Activated CD8-positive, alpha-beta memory T cell treated with anti-CD3 and anti-CD28 coated beads, Interleukin-2, amount 50 U/mL, for 1 hour (primary cell): ENCODE data around the gene ADGRL3.

Experiments used
- DNase-seq: peaks from one replicate; pipeline ENCODE4 v3.0.0-alpha.2; 2020; ENCODE audit errors: extremely low read depth

Gene ADGRL3

DNA sequence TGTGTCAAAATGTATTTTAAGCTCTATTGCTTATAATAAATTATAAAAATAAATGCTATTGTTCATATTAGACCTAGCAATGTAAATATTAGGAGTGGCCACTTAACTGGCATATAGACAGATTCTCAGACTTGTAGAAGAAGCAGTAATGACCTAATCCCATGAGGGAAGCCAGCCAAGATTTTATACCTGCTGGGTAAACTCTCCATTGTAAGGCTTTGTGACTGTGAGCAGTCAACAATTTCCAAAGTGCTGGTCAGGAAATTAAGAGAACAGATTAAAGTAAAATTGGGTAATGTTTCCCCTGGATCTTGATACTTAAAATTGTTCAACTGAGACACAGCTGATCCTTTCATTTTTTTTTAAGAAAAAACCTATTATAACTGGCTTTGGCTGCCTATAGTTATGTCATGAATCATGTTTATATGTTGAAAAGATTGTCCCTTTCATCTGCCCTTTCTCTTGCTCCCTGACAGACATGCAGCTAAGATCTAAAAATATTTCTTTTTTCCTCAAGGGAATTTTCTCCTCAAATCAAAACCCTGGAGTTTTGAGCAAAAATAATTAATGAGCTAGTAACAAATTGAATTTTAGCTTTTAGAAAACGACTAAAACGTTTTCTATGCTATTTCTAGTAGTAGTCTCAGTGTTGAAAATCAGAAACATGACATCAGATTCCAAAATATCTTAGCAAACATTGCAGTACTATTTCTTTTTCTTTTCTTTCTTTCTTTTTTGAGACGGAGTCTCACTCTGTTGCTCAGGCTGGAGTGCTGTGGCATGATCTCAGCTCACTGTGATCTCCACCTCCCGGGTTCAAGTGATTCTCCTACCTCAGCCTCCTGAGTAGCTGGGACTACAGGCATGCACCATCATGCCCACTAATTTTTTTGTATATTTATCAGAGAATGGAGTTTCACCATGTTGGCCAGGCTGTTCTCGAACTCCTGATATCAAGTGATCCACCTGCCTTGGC, 77.9 kb downstream of the ADGRL3 start:
- no peak for DNase-seq

DNA sequence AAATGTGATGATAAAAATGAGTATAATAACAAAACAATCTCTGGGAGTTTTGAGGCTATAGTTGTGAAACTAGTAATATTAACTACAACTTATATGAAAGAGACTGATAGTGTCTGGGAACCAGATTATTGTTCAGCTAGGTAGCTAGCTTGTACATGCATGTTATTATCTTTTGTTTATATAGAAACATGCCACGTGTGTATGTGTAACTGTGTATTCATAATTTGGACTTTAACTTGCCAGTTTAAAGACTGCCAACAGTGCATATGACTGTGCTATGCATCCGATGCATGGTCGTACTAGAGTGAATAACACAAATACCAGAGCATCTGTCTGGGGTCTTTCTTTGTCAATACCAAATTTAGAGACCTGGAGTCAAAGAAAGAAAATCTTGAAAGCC, 92.2 kb downstream of the ADGRL3 start:
- DNase-seq: no peak

- no peak for DNase-seq
Measured at GRCh38 chr4:61293707-61294400, 93.7 kb downstream of the ADGRL3 start.

DNA sequence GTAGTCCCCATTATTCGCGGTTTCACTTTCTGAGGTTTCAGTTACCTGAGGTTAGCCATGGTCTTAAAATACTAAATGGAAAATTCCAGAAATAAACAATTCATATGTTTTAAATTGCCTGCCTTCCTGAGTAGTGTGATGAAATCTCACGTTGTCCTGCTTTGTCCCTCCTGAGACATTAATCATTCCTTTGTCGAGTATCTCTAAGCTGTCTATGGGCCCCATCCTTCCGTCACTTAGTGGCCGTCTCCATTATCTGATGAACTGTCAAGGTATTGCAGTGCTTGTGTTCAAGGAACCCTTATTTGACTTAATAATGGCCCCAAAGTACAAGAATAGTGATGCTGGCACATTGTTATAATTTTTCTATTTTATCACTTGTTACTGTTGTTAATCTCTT, 94.8 kb downstream of the ADGRL3 start:
- DNase-seq: no peak

DNA sequence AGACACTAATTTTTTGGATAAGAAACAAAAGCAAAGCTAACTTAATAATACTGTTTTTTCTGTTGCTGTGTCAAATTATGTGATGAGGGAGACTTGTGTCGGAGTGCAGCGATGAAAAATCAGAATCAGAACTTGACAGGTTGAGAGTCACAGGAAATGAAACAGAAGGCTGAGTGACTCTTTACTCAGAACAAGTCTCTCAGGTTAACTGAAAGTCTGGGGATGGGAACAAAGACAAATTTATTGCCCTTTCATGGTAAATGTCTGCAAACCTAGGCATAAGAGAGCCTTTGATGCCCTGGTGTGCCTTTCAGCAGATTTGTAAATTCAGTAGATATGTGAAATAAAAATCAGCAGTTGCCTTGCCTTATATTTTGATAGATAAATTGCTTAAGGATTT, 96.0 kb downstream of the ADGRL3 start:
- no peak for DNase-seq

- DNase-seq: no peak
Measured at GRCh38 chr4:61298178-61298740, 98.1 kb downstream of the ADGRL3 start.

DNA sequence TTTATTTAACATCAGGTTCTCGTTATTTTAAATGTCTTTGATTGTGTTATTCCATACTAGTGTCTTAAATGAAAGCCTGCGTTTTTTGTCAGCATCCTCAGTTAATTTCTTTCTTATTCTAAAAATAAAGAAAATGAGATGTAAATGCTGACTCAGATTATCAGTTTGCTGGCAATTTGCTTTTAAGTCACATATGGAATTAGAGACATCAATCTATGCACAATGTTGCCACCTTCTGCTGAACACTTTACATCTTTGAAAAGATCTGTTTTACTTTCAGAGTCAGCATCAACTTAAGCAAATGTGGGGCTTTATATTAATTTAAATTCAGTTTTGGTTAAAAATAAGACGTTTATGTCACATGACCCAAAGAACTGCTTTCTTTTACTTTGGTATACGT, 99.2 kb downstream of the ADGRL3 start:
- no peak for DNase-seq

- DNase-seq: no peak
Measured at GRCh38 chr4:61300266-61300844, 100.2 kb downstream of the ADGRL3 start.

DNA sequence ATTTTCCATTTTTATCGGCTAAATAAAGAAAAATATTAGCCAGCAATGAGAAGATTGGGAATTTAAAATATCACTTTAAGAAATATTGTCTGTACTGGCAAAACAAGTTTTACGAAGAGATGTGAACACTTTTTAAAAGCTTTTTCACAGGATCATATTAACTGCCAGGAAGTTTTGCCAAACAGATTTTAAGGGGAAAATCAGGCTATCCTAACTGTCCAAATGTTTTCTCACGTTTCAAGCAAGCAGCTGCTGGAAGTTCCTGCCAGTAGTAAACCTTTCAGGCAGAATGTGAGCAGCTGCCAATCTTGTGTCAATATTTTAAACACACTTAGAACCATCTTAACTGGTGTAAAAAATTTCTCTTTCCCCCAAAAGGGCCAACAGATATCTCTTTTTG, 101.1 kb downstream of the ADGRL3 start:
- DNase-seq: no peak

GRCh38 chr4:61308033-61308432, 107.9 kb downstream of the ADGRL3 start:
- no peak for DNase-seq

DNA sequence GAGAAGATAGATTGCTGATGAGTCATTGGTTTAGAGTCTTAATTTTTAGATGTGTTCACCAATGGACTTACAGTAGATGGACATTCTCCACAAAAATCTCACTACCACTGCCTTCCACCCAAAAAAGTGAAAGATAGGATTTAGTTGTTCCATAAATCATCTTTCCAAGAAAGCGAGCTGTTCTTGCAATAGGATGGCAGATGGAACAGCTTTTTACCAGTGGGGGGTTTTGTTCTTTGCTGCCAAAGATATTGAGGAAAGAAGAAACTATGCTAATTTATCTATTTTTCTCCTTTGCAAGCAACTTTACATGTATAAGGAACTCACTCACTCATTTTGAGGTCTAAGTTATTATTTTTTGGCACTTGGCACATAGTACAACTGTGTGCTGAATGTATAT, 109.5 kb downstream of the ADGRL3 start:
- DNase-seq: no peak

- DNase-seq: no peak
Measured at GRCh38 chr4:61312526-61312925, 112.4 kb downstream of the ADGRL3 start.

- DNase-seq: no peak
Measured at GRCh38 chr4:61318431-61318830, 118.3 kb downstream of the ADGRL3 start.

DNA sequence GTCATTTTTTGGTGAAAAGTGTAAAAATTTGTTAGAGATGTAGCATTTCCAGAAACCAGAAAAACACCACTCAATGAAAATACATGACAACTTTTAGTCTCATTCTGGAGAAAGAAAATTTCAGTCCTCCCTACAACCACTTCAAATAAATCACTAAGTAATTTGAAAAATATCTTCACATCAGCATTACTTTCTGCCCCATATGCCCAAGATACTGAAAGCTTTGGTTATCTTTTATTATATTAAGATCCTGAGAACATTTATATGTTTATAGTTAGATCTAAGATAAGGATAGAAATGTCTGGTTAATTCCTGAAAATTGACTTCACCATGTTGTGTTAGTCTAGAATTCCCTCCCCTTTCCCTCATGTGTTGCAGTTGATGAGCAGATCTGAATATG, 119.0 kb downstream of the ADGRL3 start:
- DNase-seq: no peak

- DNase-seq: no peak
Measured at GRCh38 chr4:61320154-61320553, 120.0 kb downstream of the ADGRL3 start.

GRCh38 chr4:61320631-61321030, 120.5 kb downstream of the ADGRL3 start:
- DNase-seq: no peak

GRCh38 chr4:61332693-61333092, 132.6 kb downstream of the ADGRL3 start:
- DNase-seq: no peak

DNA sequence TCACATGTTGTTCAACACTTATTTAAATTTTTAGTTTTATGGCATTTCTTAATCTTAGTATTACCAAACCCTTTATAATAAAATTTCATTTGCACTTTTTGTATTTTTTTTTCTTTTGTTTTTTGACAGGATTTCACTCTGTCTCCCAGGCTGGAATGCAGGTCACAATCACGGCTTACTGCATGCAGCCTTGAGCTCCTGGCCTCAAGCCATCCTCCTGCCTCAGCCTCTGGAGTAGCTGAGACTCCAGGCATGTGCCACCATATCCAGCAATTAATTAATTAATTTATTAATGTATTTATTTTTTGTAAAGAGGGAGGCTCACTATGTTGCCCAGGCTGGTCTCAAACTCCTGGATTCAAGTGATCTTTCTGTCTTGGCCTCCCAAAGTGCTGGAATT, 133.4 kb downstream of the ADGRL3 start:
- DNase-seq: no peak

GRCh38 chr4:61335241-61335763, 135.2 kb downstream of the ADGRL3 start:
- no peak for DNase-seq

- no peak for DNase-seq
Measured at GRCh38 chr4:61336488-61336887, 136.4 kb downstream of the ADGRL3 start.

DNA sequence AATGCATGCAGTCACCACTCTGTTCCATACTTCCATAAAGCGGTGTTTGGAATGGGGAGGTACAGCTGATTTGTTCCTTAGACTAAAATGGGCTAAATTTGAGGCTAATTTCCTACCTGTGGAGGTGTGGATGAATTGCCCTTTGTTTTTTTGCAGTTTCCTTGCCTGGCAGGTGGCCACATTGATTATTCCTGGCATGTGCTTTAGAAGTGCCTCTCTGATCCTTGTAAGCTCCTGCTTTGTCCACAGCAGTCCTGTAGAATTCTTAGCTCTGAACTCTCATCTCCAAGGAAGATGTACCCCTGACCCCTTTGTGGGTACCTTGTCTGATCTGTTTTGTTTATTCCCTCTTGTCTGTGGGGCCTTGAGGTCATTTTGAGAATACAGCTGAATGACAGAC, 136.8 kb downstream of the ADGRL3 start:
- DNase-seq: no peak

DNA sequence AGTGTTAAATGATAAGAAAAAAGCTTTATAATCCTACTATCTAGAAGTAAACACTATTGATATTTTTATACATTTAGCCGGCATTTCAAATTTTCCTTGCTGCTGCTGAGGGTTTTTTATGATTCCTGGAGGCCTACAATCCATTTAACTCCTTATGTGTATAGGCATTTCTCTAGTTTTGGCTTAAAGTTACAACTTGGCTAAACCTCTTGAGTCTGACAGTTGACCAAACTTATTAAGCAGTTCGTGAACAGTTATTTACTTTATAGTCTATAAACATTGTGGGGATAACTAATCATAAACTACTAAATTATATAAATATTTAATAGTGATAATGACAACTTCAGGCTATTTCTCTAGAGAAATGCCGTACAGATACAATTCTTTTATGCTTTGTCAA, 141.9 kb downstream of the ADGRL3 start:
- DNase-seq: no peak
